Esophagus muscularis mucosa (tissue), 4 donors: Measurements from ENCODE around the gene MYH7. TPM values are rescaled to one million over a fixed set of nuclear protein-coding genes. Genes with fewer than 3 reads are reported as not detected.

Experiments used
- DNase-seq: peaks from one replicate; pipeline ENCODE4 v3.0.0-alpha.2; 2017; ENCODE audit errors: extremely low spot score
- H3K27ac ChIP-seq, 4 donors: fragments of 200-600 bp; sonication (generic); replicated peaks in 1 of 4; 1 replicate in 3 of 4; 2 replicates in 1 of 4; pipeline ENCODE4 v1.5.1; 2016 to 2019; ENCODE audit warnings: mild to moderate bottlenecking in 1 of 4
- H3K27me3 ChIP-seq, 4 donors: fragments of 200-600 bp; sonication (generic); one replicate each; pipeline versions ENCODE4 v1.5.1 to v1.6.0; 2016 to 2019
- H3K36me3 ChIP-seq, 4 donors: fragments of 200-600 bp; sonication (generic); one replicate each; pipeline ENCODE4 v1.5.1; 2016 to 2019
- H3K4me1 ChIP-seq, 4 donors: fragments of 200-600 bp; sonication (generic); one replicate each; pipeline ENCODE4 v1.5.1; 2016 to 2019
- H3K4me3 ChIP-seq, 4 donors: fragments of 200-600 bp; sonication (generic); 1 replicate in 2 of 4; 2 replicates in 2 of 4; pipeline ENCODE4 v1.5.1; 2016 to 2019; ENCODE audit warnings: mild to moderate bottlenecking in 4 of 4, moderate library complexity in 1 of 4
- H3K9me3 ChIP-seq, 4 donors: fragments of 200-600 bp; sonication (generic); 1 replicate in 3 of 4; 2 replicates in 1 of 4; pipeline ENCODE4 v1.5.1; 2016 to 2019
- EP300 ChIP-seq: sonication (generic); formaldehyde crosslinking; IDR thresholded peaks from one replicate; pipeline ENCODE4 v1.6.1; 2017; ENCODE audit warnings: antibody characterized with exemption
- POLR2A ChIP-seq: fragments of 450-650 bp; IDR thresholded peaks from one replicate; pipeline ENCODE4 v1.6.1; 2017; ENCODE audit warnings: antibody characterized with exemption, moderate library complexity, mild to moderate bottlenecking, low read depth
- POLR2AphosphoS5 ChIP-seq, 2 donors: sonication (generic); formaldehyde crosslinking; IDR thresholded peaks; one replicate each; pipeline ENCODE4 v1.6.1; 2017; ENCODE audit warnings: antibody characterized with exemption in 2 of 2
- WGBS: methylation state at CpG from one replicate; pipeline ENCODE4 v1.1.5; 2018; 5-methylcytosine and 5-hydroxymethylcytosine counted together
- intact Hi-C: fragments of 100-400 bp; cut with DNase I; formaldehyde crosslinking; loops from one replicate; pipeline ENCODE4 v1.15.1; 2023
- total RNA-seq, 4 donors: library from RNA; depleted of rRNA; stranded (reverse); fragments of >200 nt; gene quantifications; one replicate each; pipeline versions ENCODE4 v1.1.0 to v1.2.1, GENCODE V29; 2016
- TF ChIP-seq, protein P1 (sequence below), 3 experiments: fragments of 200-600 bp in 2 of 3; fragments of 450-650 bp in 1 of 3; sonication (generic) in 2 of 3; IDR thresholded peaks; one replicate each; pipeline ENCODE4 v1.5.1; 2017 to 2019; ENCODE audit warnings: antibody characterized with exemption in 3 of 3, mild to moderate bottlenecking in 2 of 3, moderate library complexity in 1 of 3

The MYH7 gene
- total RNA-seq, 4 donors from 2014 or later: 0.11 to 0.26 TPM; not detected in 2

DNA sequence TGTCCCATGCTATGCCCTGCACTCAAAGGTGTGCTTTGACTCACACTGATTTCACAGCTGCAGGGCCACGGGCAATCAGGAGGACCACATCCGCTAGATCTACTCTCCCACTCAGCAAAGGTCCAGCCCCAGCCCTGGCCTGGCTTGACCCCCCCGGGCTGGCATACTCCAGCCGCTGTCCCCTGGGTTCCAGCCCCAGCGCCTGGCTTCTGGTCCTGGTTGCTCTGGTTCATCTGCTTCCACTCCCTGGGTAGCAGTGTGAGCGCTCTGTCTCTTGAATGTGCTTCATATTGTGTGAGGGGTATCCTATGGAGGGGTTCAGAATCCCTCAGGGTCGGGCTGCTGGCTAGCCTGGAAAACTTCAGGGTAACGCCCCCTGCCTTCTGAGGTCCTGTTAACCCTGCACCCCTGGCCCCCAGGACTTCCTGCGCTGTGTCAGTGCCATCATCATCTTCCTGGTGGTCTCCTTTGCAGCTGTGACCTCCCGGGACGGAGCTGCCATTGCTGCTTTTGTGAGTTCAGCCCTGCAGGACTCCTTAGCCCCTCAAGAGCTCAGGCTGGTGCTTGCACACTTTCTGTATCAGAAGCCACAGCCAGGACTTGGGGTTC lies 56.7 kb downstream of the MYH7 start:
- 73% methylated on average over 8 of the region's 11 CpGs for WGBS
- TF ChIP-seq POLR2AphosphoS5 (IDR thresholded peaks at IDR 0.05): no peak
- TF ChIP-seq, protein P1, sequence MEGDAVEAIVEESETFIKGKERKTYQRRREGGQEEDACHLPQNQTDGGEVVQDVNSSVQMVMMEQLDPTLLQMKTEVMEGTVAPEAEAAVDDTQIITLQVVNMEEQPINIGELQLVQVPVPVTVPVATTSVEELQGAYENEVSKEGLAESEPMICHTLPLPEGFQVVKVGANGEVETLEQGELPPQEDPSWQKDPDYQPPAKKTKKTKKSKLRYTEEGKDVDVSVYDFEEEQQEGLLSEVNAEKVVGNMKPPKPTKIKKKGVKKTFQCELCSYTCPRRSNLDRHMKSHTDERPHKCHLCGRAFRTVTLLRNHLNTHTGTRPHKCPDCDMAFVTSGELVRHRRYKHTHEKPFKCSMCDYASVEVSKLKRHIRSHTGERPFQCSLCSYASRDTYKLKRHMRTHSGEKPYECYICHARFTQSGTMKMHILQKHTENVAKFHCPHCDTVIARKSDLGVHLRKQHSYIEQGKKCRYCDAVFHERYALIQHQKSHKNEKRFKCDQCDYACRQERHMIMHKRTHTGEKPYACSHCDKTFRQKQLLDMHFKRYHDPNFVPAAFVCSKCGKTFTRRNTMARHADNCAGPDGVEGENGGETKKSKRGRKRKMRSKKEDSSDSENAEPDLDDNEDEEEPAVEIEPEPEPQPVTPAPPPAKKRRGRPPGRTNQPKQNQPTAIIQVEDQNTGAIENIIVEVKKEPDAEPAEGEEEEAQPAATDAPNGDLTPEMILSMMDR (IDR thresholded peaks at IDR 0.05): no peak
- TF ChIP-seq POLR2A: no peak
- TF ChIP-seq EP300: no peak
- H3K27ac ChIP-seq: no peak overlapping the region
- H3K36me3 ChIP-seq: peaks cover 0 to 33% (median 0%) of the 10 kb centered on the region in 4 donors
- H3K4me3 ChIP-seq: no peak overlapping the region
- peaks cover 0 to 16% (median 0%) of the 10 kb centered on the region in 4 donors for H3K27me3 ChIP-seq
- H3K4me1 ChIP-seq: peaks cover 0 to 23% (median 15%) of the 10 kb centered on the region in 4 donors
- no peak for DNase-seq
- H3K9me3 ChIP-seq: no peaks in the 10 kb centered on the region
- intact Hi-C loops: no loop called here

DNA sequence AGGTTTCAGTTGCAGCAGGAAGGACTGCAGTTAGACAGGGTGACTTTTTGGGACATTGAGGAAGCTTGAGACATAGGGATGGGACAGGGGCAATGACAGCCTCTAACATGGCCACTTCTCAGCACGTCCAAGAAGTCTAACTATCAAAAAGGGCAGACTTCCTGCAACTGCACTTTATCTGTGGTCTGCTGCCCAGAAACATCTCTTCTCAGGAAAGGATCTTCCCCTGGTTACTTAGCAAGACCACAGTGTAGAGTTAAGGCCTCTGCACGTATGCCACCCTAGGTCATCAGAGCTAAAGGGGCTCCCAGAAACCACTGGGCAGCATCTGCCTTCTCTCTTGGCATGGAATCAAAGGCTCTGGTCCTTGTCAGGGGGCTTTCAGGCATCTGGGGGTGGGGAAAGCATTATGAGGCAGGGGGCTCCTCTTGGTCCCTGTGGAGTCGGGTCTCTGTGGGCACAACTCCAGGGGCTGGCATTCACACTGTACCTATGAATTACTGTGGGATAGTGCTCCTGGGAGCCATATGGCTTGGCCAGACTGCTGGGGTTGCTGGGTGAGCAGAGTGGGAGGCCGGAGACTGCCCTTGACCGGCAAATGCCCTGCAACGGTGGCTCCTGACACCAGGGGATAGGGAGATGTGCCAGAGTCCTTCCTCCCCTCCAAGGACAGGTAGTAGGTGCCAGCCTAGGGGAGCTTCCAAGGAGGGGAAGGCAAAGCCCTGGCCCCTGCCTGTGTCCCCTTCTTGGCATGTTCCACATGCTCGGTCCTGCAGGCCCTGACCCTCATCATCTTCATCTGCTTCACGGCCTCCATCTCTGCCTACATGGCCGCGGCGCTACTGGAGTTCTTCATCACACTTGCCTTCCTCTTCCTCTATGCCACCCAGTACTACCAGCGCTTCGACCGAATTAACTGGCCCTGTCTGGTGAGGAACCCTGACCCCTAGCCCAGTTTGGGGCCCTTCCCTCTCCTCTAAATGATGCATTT lies 57.6 kb downstream of the MYH7 start:
- intact Hi-C loops: no loop called here
- Histone ChIP-seq H3K9me3 (no peaks in the 10 kb centered on the region), H3K4me1 (peaks cover 0 to 23% (median 15%) of the 10 kb centered on the region in 4 donors), H3K4me3 (peak overlapping the region in 3 of 4 donors; percentile 22 to 34 (median 29)), H3K27ac (peak overlapping the region in 2 of 4 donors; percentile 28 to 41), H3K36me3 (peaks cover 0 to 25% (median 0%) of the 10 kb centered on the region in 4 donors), H3K27me3 (peaks cover 0 to 16% (median 0%) of the 10 kb centered on the region in 4 donors)
- TF ChIP-seq, protein P1 (IDR thresholded peaks at IDR 0.05): no peak
- no peak for TF ChIP-seq POLR2A
- TF ChIP-seq POLR2AphosphoS5 (IDR thresholded peaks at IDR 0.05): no peak
- TF ChIP-seq EP300: no peak
- no peak for DNase-seq
- 90% methylated on average over 13 of the region's 14 CpGs for WGBS

DNA sequence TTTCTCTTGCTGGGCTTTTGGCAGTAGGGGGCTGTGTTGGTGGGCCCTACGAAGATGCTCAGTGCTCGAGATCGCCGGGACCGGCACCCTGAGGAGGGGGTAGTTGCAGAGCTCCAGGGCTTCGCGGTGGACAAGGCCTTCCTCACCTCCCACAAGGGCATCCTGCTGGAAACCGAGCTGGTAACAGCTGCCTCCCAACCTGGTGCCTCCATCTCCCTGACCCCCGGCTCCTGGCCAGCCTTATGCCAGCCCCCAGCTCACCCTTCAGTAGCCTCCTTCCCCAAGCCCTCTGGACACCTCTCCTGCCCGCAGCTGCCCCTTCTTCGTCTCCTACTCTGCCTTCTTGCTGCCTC lies 58.3 kb downstream of the MYH7 start:
- 56% methylated on average over 10 of the region's 11 CpGs for WGBS
- Histone ChIP-seq H3K4me1 (peaks cover 0 to 23% (median 15%) of the 10 kb centered on the region in 4 donors), H3K36me3 (peaks cover 0 to 18% (median 0%) of the 10 kb centered on the region in 4 donors), H3K27me3 (peaks cover 0 to 16% (median 0%) of the 10 kb centered on the region in 4 donors), H3K4me3 (peak overlapping the region; percentile 5 to 34 (median 26)), H3K9me3 (no peaks in the 10 kb centered on the region), H3K27ac (peak overlapping the region; percentile 20 to 45 (median 34))
- intact Hi-C loops: no loop called here
- TF ChIP-seq POLR2A (no peak), EP300 (no peak), POLR2AphosphoS5 (IDR thresholded peaks at IDR 0.05) (no peak)
- TF ChIP-seq, protein P1 (IDR thresholded peaks at IDR 0.05): no peak
- no peak for DNase-seq

DNA sequence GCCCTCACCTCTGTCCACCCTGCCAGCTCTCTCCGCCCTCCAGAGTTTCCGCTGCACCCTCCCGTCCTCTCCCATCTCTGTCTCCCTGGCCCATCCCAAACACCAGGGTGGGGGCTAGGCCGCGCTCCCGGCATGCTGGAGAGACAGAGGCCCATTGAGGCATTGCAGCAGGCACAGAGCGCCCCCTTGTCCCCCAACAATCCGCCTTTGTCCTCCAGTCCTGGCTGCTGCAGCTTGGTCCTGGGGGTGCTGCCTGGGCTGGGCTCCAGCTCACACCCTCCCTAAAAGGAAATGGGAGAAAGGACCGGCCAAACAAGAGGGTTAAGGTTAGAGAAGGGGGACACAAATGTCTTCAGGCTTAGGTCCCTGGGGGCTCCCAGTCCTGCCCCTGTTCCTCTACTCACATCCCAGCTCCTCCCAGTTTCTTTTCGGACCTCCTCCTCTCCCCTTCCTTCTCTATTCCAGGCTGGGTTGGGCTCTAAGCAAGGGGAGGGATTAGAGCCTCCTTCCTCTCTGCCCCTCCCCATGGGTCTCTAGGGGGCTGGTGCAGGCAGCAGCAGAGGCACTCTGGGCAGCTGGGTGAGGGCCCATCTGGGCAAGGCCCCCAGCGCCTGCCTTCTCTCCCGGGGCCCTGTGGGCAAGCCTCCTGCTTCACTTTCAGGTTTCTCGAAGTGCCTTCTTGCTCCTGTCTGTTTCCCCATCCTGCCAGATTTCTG lies 58.8 kb downstream of the MYH7 start, which contains the start of gene CMTM5:
Gene CMTM5, plus strand, starts transcription at position 565 of the 716 bp plus-strand sequence. CDS start 206 bp downstream, outside the sequence.
- peaks cover 0 to 16% (median 0%) of the 10 kb centered on the region in 4 donors for H3K27me3 ChIP-seq
- 40% methylated on average over 13 of the region's 13 CpGs for WGBS
- no peak for DNase-seq
- peak within 1 kb of the TSS; percentile 20 to 45 (median 34) for H3K27ac ChIP-seq
- peaks cover 0 to 13% (median 0%) of the 10 kb centered on the region in 4 donors for H3K36me3 ChIP-seq
- peaks cover 0 to 23% (median 15%) of the 10 kb centered on the region in 4 donors for H3K4me1 ChIP-seq
- peak within 1 kb of the TSS; percentile 5 to 34 (median 26) for H3K4me3 ChIP-seq
- intact Hi-C loops: no loop called here
- TF ChIP-seq POLR2A (no peak), POLR2AphosphoS5 (IDR thresholded peaks at IDR 0.05) (no peak), EP300 (no peak)
- TF ChIP-seq, protein P1 (IDR thresholded peaks at IDR 0.05): no peak
- no peaks in the 10 kb centered on the region for H3K9me3 ChIP-seq
